Spleen (tissue), 11 donors: ENCODE data around the gene PRDX6. TPM values are rescaled to one million over a fixed set of nuclear protein-coding genes. Genes with fewer than 3 reads are reported as not detected.

Source experiments
- DNase-seq: peaks from one replicate; pipeline ENCODE4 v3.0.0-alpha.2; 2020
- H3K27ac ChIP-seq, 8 donors: fragments of 200-600 bp; sonication (generic) in 7 of 8; 1 replicate in 4 of 8; 2 replicates in 4 of 8; pipeline versions ENCODE4 v1.5.0 to v1.8.0; 2016 to 2021; ENCODE audit warnings: inconsistent platforms in 4 of 8, mild to moderate bottlenecking in 4 of 8, moderate library complexity in 1 of 8
- H3K27me3 ChIP-seq, 7 donors: fragments of 200-600 bp; sonication (generic) in 6 of 7; replicated peaks in 1 of 7; 1 replicate in 4 of 7; 2 replicates in 3 of 7; pipeline versions ENCODE4 v1.5.0 to v1.8.0; 2016 to 2021; ENCODE audit warnings: inconsistent platforms in 3 of 7, mild to moderate bottlenecking in 1 of 7
- H3K36me3 ChIP-seq, 6 donors: fragments of 200-600 bp; sonication (generic) in 5 of 6; 1 replicate in 4 of 6; 2 replicates in 2 of 6; pipeline versions ENCODE4 v1.5.0 to v1.8.0; 2016 to 2021; ENCODE audit warnings: inconsistent platforms in 2 of 6
- H3K4me1 ChIP-seq, 6 donors: fragments of 200-600 bp; sonication (generic) in 5 of 6; 1 replicate in 3 of 6; 2 replicates in 3 of 6; pipeline versions ENCODE4 v1.5.0 to v1.8.0; 2016 to 2021; ENCODE audit warnings: inconsistent platforms in 3 of 6
- H3K4me3 ChIP-seq, 8 donors: fragments of 200-600 bp; sonication (generic) in 7 of 8; 1 replicate in 4 of 8; 2 replicates in 4 of 8; pipeline versions ENCODE4 v1.5.0 to v1.8.0; 2016 to 2021; ENCODE audit warnings: inconsistent platforms in 4 of 8, mild to moderate bottlenecking in 4 of 8, moderate library complexity in 2 of 8
- H3K9me3 ChIP-seq, 8 donors: fragments of 200-600 bp; sonication (generic) in 7 of 8; 1 replicate in 4 of 8; 2 replicates in 4 of 8; pipeline versions ENCODE4 v1.5.0 to v1.8.0; 2016 to 2021; ENCODE audit warnings: inconsistent platforms in 4 of 8
- CTCF ChIP-seq, 11 experiments: fragments of 200-600 bp in 7 of 11; fragments of 450-650 bp in 4 of 11; sonication (generic) in 4 of 11; IDR thresholded peaks in 8 of 11; conservative IDR thresholded peaks in 3 of 11; 1 replicate in 7 of 11; 2 replicates in 4 of 11; pipeline versions ENCODE4 v1.4.0 to v1.8.0; 2016 to 2021; ENCODE audit warnings: antibody characterized with exemption in 11 of 11, inconsistent platforms in 4 of 11, mild to moderate bottlenecking in 1 of 11
- POLR2A ChIP-seq, 3 donors: fragments of 450-650 bp; IDR thresholded peaks; one replicate each; pipeline ENCODE4 v1.5.1; 2017; ENCODE audit warnings: antibody characterized with exemption in 3 of 3, mild to moderate bottlenecking in 1 of 3
- POLR2AphosphoS5 ChIP-seq, 3 donors: sonication (generic); formaldehyde crosslinking; IDR thresholded peaks; one replicate each; pipeline ENCODE4 v1.5.1; 2017; ENCODE audit warnings: antibody characterized with exemption in 3 of 3
- WGBS, 5 donors: extraction: QIAGEN DNeasy Blood & Tissue Kit in 3 of 5; methylation state at CpG; one replicate each; pipeline versions ENCODE4 v1.1.5 to v1.1.7; 2013 to 2018; 5-methylcytosine and 5-hydroxymethylcytosine counted together
- intact Hi-C: fragments of 100-400 bp; cut with DNase I; formaldehyde crosslinking; loops from one replicate; pipeline ENCODE4 v1.15.0; 2023; ENCODE audit warnings: low total_unique reads
- polyA plus RNA-seq, 3 donors: library from polyadenylated mRNA; stranded (reverse); fragments of 200-250 nt; gene quantifications; one replicate each; pipeline ENCODE4 v1.2.1, GENCODE V29; 2013
- total RNA-seq, 7 donors: library from RNA; depleted of rRNA in 3 of 7; stranded (reverse); fragments of >200 nt in 3 of 7; fragmentation: NEBNext Ultra II Directional in 4 of 7; extraction: Animal tissue kit (Norgen Biotek cat#: 25700) in 4 of 7; gene quantifications; one replicate each; pipeline versions ENCODE4 v1.1.0 to v1.2.1, GENCODE V29; 2016 to 2021
- donor health status: healthy with polysubstance abuse.
- donor health status: DM: no; HTN: no; CAD: no; lungs with moderate emphysema.
- donor health status: DM: no; HTN: no; CAD: no.
- donor health status: Bipolar disorder and iron deficiency.
- donor health status: healthy.
- donor health status: DM: no; HTN: no; CAD: no.
- donor health status: DM: yes; HTN: yes; CAD: no.

The PRDX6 gene
- total and polyA plus RNA-seq, 10 donors: 122 to 240 (median 146) TPM

- Histone ChIP-seq H3K27ac (peak overlapping the region in 1 of 8 donors; percentile 85), H3K4me3 (no peak overlapping the region), H3K36me3 (no peaks in the 10 kb centered on the region), H3K4me1 (peaks cover 22 to 34% (median 27%) of the 10 kb centered on the region in 6 donors), H3K9me3 (no peaks in the 10 kb centered on the region), H3K27me3 (no peaks in the 10 kb centered on the region)
- WGBS, 5 donors: 30 to 35% (median 32%) methylated on average over 6 of the region's 6 CpGs
- TF ChIP-seq POLR2AphosphoS5 (IDR thresholded peaks at IDR 0.05): peak in 1 of 3 donors; percentile 49
- TF ChIP-seq CTCF (IDR thresholded peaks at IDR 0.05 in 8 of 11, conservative IDR thresholded peaks at IDR 0.05 in 3 of 11): peak; percentile 53 to 89 (median 82)
- TF ChIP-seq POLR2A (IDR thresholded peaks at IDR 0.05): no peak
- intact Hi-C loops: loop anchor here (5.0 kb wide), 2 partner anchors 41 to 391 kb away; partner anchors contain the start of genes CENPL and DARS2
- peak; percentile 92 for DNase-seq
Observed at GRCh38 chr1:173431304-173432045, 45.7 kb upstream of the PRDX6 start.

- intact Hi-C loops: loop anchor here (5.0 kb wide), 2 partner anchors 40 to 390 kb away; partner anchors contain the start of genes CENPL and DARS2
- H3K36me3 ChIP-seq: peaks cover 0 to 6% (median 0%) of the 10 kb centered on the region in 6 donors
- H3K27me3 ChIP-seq: no peaks in the 10 kb centered on the region
- no peaks in the 10 kb centered on the region for H3K9me3 ChIP-seq
- H3K27ac ChIP-seq: no peak overlapping the region
- peaks cover 22 to 34% (median 27%) of the 10 kb centered on the region in 6 donors for H3K4me1 ChIP-seq
- H3K4me3 ChIP-seq: no peak overlapping the region
- 94 to 98% (median 95%) methylated on average over 2 of the region's 2 CpGs for WGBS, 5 donors
- DNase-seq: no peak
- no peak for TF ChIP-seq POLR2AphosphoS5 (IDR thresholded peaks at IDR 0.05)
- TF ChIP-seq CTCF (IDR thresholded peaks at IDR 0.05 in 8 of 11, conservative IDR thresholded peaks at IDR 0.05 in 3 of 11): no peak
- TF ChIP-seq POLR2A (IDR thresholded peaks at IDR 0.05): no peak
Observed at GRCh38 chr1:173432331-173432730, 44.8 kb upstream of the PRDX6 start.

- DNase-seq: no peak
- intact Hi-C loops: loop anchor here (5.0 kb wide), 2 partner anchors 38 to 388 kb away; partner anchors contain the start of genes CENPL and DARS2
- Histone ChIP-seq H3K27ac (no peak overlapping the region), H3K9me3 (no peaks in the 10 kb centered on the region), H3K4me3 (no peak overlapping the region), H3K4me1 (peaks cover 22 to 30% (median 27%) of the 10 kb centered on the region in 6 donors), H3K27me3 (no peaks in the 10 kb centered on the region), H3K36me3 (peaks cover 0 to 14% (median 0%) of the 10 kb centered on the region in 6 donors)
- TF ChIP-seq POLR2AphosphoS5 (IDR thresholded peaks at IDR 0.05) (no peak), POLR2A (IDR thresholded peaks at IDR 0.05) (no peak), CTCF (IDR thresholded peaks at IDR 0.05 in 8 of 11, conservative IDR thresholded peaks at IDR 0.05 in 3 of 11) (no peak)
- WGBS, 5 donors: 89 to 98% (median 95%) methylated on average over 2 of the region's 2 CpGs
Observed at GRCh38 chr1:173433751-173434326, 43.3 kb upstream of the PRDX6 start.
